Small intestine (tissue), 7 donors: ENCODE data around the gene HSPA1L. TPM values are rescaled to one million over a fixed set of nuclear protein-coding genes. Genes with fewer than 3 reads are reported as not detected.
"Not testable (repeated sequence)": the region's sequence is repeated elsewhere in the genome, so short reads cannot be mapped to it uniquely, and the experiment has no call there.

Experiments used
- DNase-seq, 2 donors: peaks; one replicate each; pipeline versions ENCODE4 v3.0.0 to v3.0.0-alpha.2; 2013
- FAIRE-seq: peaks from 2 replicates; lab custom pipeline; 2012; peaks lifted over from hg19 to GRCh38; lab: Jason Lieb, UNC
- H3K27ac ChIP-seq, 3 donors: one replicate each; pipeline ENCODE4 v1.5.1; 2013; ENCODE audit warnings: low read length in 2 of 3, mild to moderate bottlenecking in 2 of 3, control low read depth in 1 of 3, inconsistent platforms in 1 of 3, low read depth in 1 of 3, moderate library complexity in 1 of 3
- H3K27me3 ChIP-seq, 3 donors: one replicate each; pipeline ENCODE4 v1.6.1; 2013; ENCODE audit warnings: low read length in 3 of 3, inconsistent platforms in 1 of 3; ENCODE audit not compliant: control insufficient read depth in 3 of 3, insufficient read depth in 3 of 3
- H3K36me3 ChIP-seq, 3 donors: one replicate each; pipeline ENCODE4 v1.6.1; 2013; ENCODE audit warnings: low read length in 3 of 3, inconsistent platforms in 1 of 3, low read depth in 1 of 3, mild to moderate bottlenecking in 1 of 3, moderate library complexity in 1 of 3; ENCODE audit not compliant: control insufficient read depth in 3 of 3, insufficient read depth in 2 of 3
- H3K4me1 ChIP-seq, 3 donors: one replicate each; pipeline ENCODE4 v1.6.1; 2013; ENCODE audit warnings: low read length in 2 of 3, inconsistent platforms in 1 of 3, low read depth in 1 of 3, mild to moderate bottlenecking in 1 of 3, moderate library complexity in 1 of 3; ENCODE audit not compliant: control insufficient read depth in 3 of 3, insufficient read depth in 2 of 3
- H3K4me3 ChIP-seq, 3 donors: one replicate each; pipeline ENCODE4 v1.5.1; 2013; ENCODE audit warnings: low read length in 3 of 3, control low read depth in 1 of 3, inconsistent platforms in 1 of 3, low read depth in 1 of 3, mild to moderate bottlenecking in 1 of 3, moderate library complexity in 1 of 3
- H3K9me3 ChIP-seq, 2 donors: one replicate each; pipeline ENCODE4 v1.6.1; 2013; ENCODE audit warnings: low read depth in 1 of 2, low read length in 1 of 2; ENCODE audit not compliant: control insufficient read depth in 2 of 2, insufficient read depth in 1 of 2
- WGBS, 3 donors: extraction: QIAGEN DNeasy Blood & Tissue Kit; methylation state at CpG; one replicate each; pipeline ENCODE4 v1.1.7; 2013; 5-methylcytosine and 5-hydroxymethylcytosine counted together
- polyA plus RNA-seq, 4 donors: library from polyadenylated mRNA; stranded (reverse) in 3 of 4; unstranded in 1 of 4; fragments of 200-250 nt in 3 of 4; fragments of 120-200 nt in 1 of 4; gene quantifications; one replicate each; pipeline versions ENCODE4 v1.2.1 to v1.2.3, GENCODE V29; 2013
- donor health status: healthy with polysubstance abuse.
- donor health status: control.
- donor health status: control.
- donor health status: Bipolar disorder and iron deficiency.
- donor health status: healthy.

Gene HSPA1L
- polyA plus RNA-seq, 4 donors: 0.27 to 2.6 (median 1.1) TPM

DNA sequence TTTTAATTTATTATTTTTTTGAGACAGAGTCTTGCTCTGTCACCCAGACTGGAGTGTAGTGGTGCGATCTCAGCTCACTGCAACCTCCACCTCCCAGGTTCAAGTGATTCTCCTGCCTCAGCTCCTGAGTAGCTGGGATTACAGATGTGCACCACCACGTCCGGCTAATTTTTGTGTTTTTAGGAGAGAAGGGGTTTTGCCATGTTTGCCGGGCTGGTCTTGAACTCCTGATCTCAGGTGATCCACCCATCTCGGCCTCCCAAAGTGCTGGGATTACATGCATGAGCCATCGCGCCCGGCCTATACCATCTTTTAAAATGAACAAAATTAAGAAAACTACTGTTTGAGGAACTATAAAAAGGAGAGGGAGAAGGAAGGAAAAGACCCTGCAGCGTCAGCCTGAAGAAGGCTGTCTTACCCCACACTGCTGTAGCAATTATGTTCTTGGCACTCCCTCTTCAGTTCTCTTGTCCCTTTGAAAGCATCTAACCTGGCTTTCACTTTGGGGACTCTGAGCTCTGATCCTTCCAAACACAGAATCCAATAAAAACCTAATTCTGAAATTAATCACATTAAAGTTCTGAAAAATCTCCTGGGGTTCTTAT is 8.6 kb upstream of the HSPA1L start:
- not testable (repeated sequence) for FAIRE-seq, H3K9me3 ChIP-seq, H3K4me3 ChIP-seq, H3K36me3 ChIP-seq, H3K27ac ChIP-seq, DNase-seq, H3K27me3 ChIP-seq
- WGBS, 3 donors: 87 to 90% (median 87%) methylated on average over 9 of the region's 9 CpGs
- H3K4me1 ChIP-seq: peaks cover 0 to 41% (median 12%) of the 10 kb centered on the region in 3 donors

DNA sequence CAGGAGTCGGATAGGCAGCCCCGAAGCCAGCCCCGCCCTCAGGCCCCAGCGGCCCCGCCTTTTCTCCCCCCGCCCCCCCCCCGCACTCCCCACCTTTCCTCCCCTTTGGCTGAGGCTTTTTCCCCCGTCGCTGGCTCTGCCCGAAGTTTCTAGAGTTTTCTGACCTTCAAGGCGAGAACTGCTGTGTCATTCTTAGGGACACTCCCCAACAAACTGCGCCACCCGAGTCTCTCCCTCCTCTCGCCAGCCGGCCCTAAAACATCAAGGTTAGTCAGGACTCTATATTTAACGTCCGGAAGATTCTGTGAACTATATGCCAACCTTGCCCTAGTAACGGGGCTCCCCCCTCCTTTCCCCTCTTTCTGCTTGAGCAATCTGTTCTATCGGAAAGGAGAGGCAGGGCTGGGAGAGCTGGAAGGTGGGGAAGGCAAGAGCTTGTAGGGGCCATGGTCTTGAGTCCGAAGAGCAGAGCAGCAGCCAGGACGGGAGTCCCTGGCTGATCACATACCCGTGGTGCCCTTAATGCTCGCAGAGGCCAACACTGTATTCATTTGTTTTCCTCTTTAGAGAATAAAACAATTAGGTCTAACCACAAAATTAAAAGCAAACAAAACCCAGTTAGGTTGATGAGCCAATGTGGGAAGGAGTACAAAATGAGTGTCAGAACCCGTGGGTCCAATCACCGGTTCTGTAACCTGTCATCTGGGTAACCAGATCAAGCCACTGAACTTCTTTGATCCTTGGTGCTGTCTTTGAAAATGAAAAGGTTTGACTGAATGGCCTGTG is 7.1 kb upstream of the HSPA1L start:
- WGBS, 3 donors: 0 to 1% (median 1%) methylated on average over 22 to 25 of the region's 25 CpGs
- no peak for FAIRE-seq
- Histone ChIP-seq H3K4me3 (peak overlapping the region; percentile 12 to 77 (median 56)), H3K27ac (peak overlapping the region; percentile 80 to 98 (median 95)), H3K36me3 (peaks cover 0 to 4% (median 0%) of the 10 kb centered on the region in 3 donors), H3K27me3 (no peaks in the 10 kb centered on the region), H3K4me1 (peaks cover 0 to 53% (median 13%) of the 10 kb centered on the region in 3 donors), H3K9me3 (no peaks in the 10 kb centered on the region)
- peak; percentile 75 to 91 for DNase-seq

DNA sequence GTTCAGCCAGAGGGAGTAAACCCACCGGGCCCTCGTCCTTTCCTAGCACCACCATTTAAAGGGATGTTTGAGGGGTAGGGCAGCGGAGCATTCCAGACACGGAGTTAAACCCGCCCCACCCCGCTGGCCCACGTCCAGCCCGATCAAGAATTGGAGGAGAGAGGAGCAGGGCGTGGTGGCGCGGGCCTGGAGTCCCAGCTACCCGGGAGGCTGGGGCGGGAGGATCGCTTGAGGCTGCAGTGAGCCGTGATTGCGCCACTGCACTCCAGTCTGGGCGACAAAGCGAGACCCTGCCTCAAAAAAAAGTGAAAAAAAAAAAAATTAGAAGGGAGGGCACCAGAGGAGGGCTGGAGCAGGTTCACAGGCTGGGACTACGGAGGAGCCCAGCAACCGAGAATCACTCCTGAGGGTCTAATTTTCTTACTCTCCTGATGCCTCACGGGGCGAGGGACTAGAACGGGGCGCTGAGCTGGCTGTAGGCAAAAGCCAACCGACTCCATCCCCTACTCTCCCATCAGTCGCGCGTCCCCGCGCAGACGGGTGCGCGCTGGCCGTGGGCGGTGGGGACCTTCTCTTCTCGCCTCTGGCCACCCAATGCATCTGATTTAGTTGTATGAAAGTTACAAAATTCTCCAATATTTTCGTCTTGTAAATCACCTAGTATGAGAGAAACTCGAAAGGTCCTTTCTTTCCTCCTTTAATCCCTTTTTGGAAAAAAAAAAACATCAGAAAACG is 6.4 kb upstream of the HSPA1L start:
- 2 to 6% (median 4%) methylated on average over 39 of the region's 39 CpGs for WGBS, 3 donors
- peak in 1 of 2 donors; percentile 83 for DNase-seq
- H3K27me3 ChIP-seq: no peaks in the 10 kb centered on the region
- H3K27ac ChIP-seq: peak overlapping the region; percentile 77 to 95 (median 80)
- no peak for FAIRE-seq
- peak overlapping the region; percentile 12 to 77 (median 56) for H3K4me3 ChIP-seq
- H3K4me1 ChIP-seq: peaks cover 0 to 49% (median 13%) of the 10 kb centered on the region in 3 donors
- H3K9me3 ChIP-seq: no peaks in the 10 kb centered on the region
- peaks cover 0 to 4% (median 0%) of the 10 kb centered on the region in 3 donors for H3K36me3 ChIP-seq

DNA sequence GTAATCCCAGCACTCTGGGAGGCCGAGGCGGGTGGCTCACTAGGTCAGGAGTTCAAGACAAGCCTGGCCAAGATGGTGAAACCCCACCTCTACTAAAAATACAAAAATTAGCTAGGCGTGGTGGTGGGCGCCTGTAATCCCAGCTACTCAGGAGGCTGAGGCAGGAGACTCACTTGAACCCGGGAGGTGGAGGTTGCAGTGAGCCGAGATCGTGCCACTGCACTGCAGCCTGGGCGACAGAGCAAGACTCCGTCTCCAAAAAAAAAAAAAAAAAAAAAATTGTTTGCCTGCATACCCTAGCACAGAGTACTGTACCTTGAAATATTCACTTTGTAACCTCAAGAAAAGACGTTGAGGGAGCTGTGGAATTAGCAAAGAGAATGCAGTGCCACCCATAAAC is 5.3 kb upstream of the HSPA1L start:
- not testable (repeated sequence) for H3K36me3 ChIP-seq, H3K9me3 ChIP-seq, DNase-seq, FAIRE-seq, H3K4me3 ChIP-seq, H3K27me3 ChIP-seq
- Histone ChIP-seq H3K4me1 (peaks cover 0 to 41% (median 13%) of the 10 kb centered on the region in 3 donors), H3K27ac (peak overlapping the region in 1 of 3 donors; percentile 80)
- 79 to 91% (median 83%) methylated on average over 8 to 10 of the region's 10 CpGs for WGBS, 3 donors

DNA sequence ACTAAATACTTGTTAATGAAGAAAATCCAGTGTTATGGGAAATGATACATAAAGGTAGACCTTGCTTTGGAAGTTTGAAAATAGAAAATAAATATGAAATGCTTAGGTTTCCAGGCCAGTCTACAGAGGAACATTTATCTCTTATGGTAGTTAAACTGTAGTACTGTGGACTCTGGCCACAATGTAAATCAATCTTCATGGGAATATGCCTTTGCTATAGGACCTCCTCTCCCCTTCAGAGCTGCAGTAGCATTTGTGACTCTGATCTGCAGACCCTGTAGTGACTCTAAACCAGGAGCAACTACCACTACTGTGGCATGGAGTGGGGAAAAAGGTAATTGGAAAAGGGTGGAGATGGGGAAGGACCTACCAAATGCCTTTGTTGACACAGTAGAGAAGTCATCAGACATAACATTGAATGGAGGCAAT is 4.8 kb upstream of the HSPA1L start:
- FAIRE-seq (no peak), DNase-seq (peak; percentile 65 to 66)
- peaks cover 0 to 41% (median 13%) of the 10 kb centered on the region in 3 donors for H3K4me1 ChIP-seq
- H3K9me3 ChIP-seq: no peaks in the 10 kb centered on the region
- H3K27ac ChIP-seq: peak overlapping the region in 2 of 3 donors; percentile 15 to 80
- H3K27me3 ChIP-seq: no peaks in the 10 kb centered on the region
- H3K36me3 ChIP-seq: peaks cover 0 to 4% (median 0%) of the 10 kb centered on the region in 3 donors
- no peak overlapping the region for H3K4me3 ChIP-seq

DNA sequence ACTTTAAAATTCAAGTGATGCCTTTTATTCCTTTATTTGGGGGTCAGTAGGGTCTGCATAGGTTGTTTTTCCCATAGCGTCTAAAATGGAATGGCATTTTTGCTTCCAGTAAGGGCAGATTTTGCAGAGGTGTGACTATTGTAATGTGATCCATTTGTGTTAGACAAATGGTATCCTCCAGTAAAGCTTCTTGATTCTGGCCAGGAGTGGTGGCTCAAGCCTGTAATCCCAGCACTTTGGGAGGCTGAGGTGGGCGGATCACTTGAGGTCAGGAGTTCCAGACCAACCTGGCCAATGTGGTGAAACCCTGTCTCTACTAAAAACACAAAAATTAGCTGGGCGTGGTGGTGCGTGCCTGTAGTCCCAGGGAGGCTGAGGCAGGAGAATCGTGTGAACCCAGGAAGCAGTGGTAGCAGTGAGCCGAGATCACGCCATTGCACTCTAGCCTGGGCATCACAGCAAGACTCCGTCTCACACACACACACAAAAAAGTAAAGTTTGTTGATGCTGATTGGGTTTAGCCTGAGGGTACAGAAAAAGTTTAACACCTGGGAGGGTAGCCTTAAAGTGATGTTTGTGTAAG is 2.9 kb upstream of the HSPA1L start:
- not testable (repeated sequence) for H3K9me3 ChIP-seq, H3K36me3 ChIP-seq, H3K27me3 ChIP-seq, FAIRE-seq, DNase-seq
- peak overlapping the region in 1 of 3 donors; percentile 43 for H3K27ac ChIP-seq
- peak overlapping the region in 1 of 3 donors; percentile 34 for H3K4me3 ChIP-seq
- peaks cover 2 to 49% (median 16%) of the 10 kb centered on the region in 3 donors for H3K4me1 ChIP-seq
- 66 to 70% (median 69%) methylated on average over 8 of the region's 8 CpGs for WGBS, 3 donors

DNA sequence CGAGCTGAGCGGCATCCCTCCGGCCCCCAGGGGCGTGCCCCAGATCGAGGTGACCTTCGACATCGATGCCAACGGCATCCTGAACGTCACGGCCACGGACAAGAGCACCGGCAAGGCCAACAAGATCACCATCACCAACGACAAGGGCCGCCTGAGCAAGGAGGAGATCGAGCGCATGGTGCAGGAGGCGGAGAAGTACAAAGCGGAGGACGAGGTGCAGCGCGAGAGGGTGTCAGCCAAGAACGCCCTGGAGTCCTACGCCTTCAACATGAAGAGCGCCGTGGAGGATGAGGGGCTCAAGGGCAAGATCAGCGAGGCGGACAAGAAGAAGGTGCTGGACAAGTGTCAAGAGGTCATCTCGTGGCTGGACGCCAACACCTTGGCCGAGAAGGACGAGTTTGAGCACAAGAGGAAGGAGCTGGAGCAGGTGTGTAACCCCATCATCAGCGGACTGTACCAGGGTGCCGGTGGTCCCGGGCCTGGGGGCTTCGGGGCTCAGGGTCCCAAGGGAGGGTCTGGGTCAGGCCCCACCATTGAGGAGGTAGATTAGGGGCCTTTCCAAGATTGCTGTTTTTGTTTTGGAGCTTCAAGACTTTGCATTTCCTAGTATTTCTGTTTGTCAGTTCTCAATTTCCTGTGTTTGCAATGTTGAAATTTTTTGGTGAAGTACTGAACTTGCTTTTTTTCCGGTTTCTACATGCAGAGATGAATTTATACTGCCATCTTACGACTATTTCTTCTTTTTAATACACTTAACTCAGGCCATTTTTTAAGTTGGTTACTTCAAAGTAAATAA is 2.2 kb upstream of the HSPA1L start:
- not testable (repeated sequence) for H3K36me3 ChIP-seq, H3K27me3 ChIP-seq, FAIRE-seq, DNase-seq, H3K9me3 ChIP-seq
- 38 to 51% (median 42%) methylated on average over 12 to 15 of the region's 37 CpGs for WGBS, 3 donors
- peak overlapping the region; percentile 8 to 85 (median 21) for H3K27ac ChIP-seq
- H3K4me3 ChIP-seq: peak overlapping the region in 2 of 3 donors; percentile 34 to 35
- peaks cover 2 to 44% (median 12%) of the 10 kb centered on the region in 3 donors for H3K4me1 ChIP-seq
